Measurements from ENCODE around the gene RIMS3.

RIMS3 gene

GRCh38 chr1:40659649-40659947, 5.9 kb downstream of the RIMS3 start:
- H3K27ac ChIP-seq: no peak overlapping the region
- H3K4me3 ChIP-seq: no peak overlapping the region

- Histone ChIP-seq H3K27ac (no peak overlapping the region), H3K4me3 (no peak overlapping the region)
Observed at GRCh38 chr1:40658751-40659648, 6.5 kb downstream of the RIMS3 start.

DNA sequence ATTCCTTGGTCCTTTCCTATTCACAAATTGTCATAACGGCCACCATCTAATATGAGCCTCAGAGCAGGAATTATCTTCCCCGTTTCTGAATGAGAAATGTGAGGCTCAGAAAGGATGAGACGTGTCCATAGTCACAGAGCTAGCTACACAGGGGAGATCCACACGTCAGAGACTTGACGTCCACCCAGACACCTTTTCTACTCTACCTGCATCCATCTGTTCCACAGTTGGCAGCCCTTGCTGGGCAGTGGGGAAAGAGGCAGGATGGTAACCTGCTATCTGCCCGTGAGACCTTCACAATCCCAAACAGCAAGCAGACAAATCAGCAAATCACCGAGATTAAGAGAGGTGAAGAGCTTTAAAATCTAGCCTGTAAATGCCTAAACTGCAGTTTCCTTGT, 8.4 kb downstream of the RIMS3 start:
- H3K4me3 ChIP-seq: no peak overlapping the region
- no peak overlapping the region for H3K27ac ChIP-seq

GRCh38 chr1:40653851-40654537, 11.5 kb downstream of the RIMS3 start:
- H3K27ac ChIP-seq: peak overlapping the region in 5 of 21 experiments; percentile 0 to 74 (median 59)
- no peak overlapping the region for H3K4me3 ChIP-seq

DNA sequence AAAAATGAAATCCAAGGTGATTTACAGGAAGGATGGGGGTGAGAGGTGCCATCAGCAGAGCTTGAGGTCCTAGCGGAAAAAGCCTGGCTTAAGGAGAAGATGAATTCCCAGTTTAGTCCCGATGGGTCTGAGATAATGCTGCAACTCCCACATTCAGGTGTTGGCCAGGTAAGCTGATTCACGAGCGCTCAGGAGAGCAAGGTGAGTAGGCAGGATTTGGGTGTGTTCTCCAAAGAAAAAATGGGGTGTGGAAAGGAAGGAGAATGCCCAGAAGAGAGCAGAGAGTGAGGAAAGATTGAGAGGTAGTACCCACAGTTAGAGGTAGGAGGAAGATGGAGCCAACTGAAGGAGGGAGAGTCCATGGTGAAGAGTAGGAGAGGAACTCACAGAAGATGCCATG, 12.5 kb downstream of the RIMS3 start:
- peak overlapping the region in 10 of 21 experiments; percentile 4 to 74 (median 46) for H3K27ac ChIP-seq
- no peak overlapping the region for H3K4me3 ChIP-seq

- no peak overlapping the region for H3K4me3 ChIP-seq
- peak overlapping the region in 8 of 21 experiments; percentile 4 to 74 (median 30) for H3K27ac ChIP-seq
Observed at GRCh38 chr1:40652468-40652867, 13.0 kb downstream of the RIMS3 start.

GRCh38 chr1:40651138-40651857, 14.2 kb downstream of the RIMS3 start:
- H3K4me3 ChIP-seq: no peak overlapping the region
- peak overlapping the region in 7 of 21 experiments; percentile 26 to 72 (median 57) for H3K27ac ChIP-seq

GRCh38 chr1:40650075-40650474, 15.4 kb downstream of the RIMS3 start:
- Histone ChIP-seq H3K27ac (peak overlapping the region in 13 of 21 experiments; percentile 4 to 72 (median 55)), H3K4me3 (no peak overlapping the region)

DNA sequence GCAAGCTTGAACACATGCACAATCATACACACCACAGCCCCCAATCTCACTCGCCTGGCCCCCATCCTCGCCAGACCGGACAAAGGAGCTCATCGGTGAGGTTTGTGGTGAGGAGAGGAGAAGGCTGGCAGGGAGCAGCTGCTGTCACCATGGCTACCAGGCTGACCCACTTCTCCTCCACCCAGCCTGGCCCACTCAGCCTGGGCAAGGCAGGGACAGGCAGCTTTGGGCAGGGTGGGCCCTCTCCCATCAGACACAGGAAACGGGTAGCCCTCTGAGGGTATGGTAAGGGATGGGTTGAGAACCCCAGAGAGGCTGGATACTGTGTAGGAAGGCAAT, 15.9 kb downstream of the RIMS3 start:
- Histone ChIP-seq H3K4me3 (no peak overlapping the region), H3K27ac (peak overlapping the region in 13 of 21 experiments; percentile 4 to 72 (median 55))

- H3K27ac ChIP-seq: peak overlapping the region in 7 of 21 experiments; percentile 31 to 65 (median 55)
- H3K4me3 ChIP-seq: no peak overlapping the region
Observed at GRCh38 chr1:40648928-40649591, 16.4 kb downstream of the RIMS3 start.

DNA sequence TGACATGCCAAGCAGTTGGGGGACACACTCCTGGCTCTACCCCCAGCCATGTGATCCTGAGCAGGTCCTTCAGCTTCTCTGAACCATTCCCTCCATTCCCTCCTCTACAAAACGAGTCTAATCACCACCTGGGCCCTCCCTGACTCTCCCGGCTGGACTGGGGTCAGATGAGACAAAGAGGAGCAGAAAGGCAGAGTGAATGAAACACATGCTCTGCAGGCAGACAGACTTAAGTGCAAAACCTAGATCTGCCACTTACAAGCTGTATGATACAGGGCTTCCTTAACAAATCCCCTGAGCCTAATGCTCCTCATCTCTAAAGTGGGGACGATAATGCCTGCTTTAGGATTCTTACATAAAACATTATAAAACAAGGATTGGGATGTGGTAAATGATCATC, 17.3 kb downstream of the RIMS3 start:
- no peak overlapping the region for H3K27ac ChIP-seq
- no peak overlapping the region for H3K4me3 ChIP-seq

GRCh38 chr1:40646315-40646714, 19.2 kb downstream of the RIMS3 start:
- Histone ChIP-seq H3K27ac (peak overlapping the region in 1 of 21 experiments; percentile 1), H3K4me3 (no peak overlapping the region)

DNA sequence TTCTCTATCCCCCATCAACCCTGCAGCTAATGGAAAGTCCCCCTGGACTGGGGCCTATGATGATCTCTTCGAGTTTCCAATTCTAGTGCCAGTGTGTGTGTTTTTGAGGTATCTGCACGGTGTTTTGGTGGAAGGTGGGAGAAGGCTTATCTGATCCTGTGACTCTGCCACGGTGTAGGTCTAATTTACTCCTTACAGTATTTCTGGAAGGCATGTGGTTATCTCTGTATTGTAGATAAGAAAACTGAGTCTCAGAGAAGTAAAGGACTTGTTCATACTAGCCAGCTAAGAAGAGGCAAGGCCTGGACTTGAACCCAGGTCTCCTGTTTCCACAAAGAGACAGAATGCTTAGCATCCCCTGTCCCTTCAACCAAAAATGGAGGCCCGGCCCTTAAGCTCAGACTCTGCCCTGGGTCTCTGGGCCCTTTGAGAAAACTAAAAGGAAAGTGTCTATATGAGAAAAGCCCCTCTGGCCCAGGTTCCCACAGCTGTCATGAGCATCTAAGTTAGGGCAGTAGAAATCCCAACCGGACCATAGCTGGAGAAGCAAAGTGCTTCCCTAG, 20.3 kb downstream of the RIMS3 start:
- H3K4me3 ChIP-seq: no peak overlapping the region
- H3K27ac ChIP-seq: no peak overlapping the region

GRCh38 chr1:40641601-40642242, 23.8 kb downstream of the RIMS3 start:
- no peak overlapping the region for H3K27ac ChIP-seq
- H3K4me3 ChIP-seq: no peak overlapping the region

GRCh38 chr1:40640314-40641076, 25.0 kb downstream of the RIMS3 start:
- Histone ChIP-seq H3K4me3 (no peak overlapping the region), H3K27ac (no peak overlapping the region)

DNA sequence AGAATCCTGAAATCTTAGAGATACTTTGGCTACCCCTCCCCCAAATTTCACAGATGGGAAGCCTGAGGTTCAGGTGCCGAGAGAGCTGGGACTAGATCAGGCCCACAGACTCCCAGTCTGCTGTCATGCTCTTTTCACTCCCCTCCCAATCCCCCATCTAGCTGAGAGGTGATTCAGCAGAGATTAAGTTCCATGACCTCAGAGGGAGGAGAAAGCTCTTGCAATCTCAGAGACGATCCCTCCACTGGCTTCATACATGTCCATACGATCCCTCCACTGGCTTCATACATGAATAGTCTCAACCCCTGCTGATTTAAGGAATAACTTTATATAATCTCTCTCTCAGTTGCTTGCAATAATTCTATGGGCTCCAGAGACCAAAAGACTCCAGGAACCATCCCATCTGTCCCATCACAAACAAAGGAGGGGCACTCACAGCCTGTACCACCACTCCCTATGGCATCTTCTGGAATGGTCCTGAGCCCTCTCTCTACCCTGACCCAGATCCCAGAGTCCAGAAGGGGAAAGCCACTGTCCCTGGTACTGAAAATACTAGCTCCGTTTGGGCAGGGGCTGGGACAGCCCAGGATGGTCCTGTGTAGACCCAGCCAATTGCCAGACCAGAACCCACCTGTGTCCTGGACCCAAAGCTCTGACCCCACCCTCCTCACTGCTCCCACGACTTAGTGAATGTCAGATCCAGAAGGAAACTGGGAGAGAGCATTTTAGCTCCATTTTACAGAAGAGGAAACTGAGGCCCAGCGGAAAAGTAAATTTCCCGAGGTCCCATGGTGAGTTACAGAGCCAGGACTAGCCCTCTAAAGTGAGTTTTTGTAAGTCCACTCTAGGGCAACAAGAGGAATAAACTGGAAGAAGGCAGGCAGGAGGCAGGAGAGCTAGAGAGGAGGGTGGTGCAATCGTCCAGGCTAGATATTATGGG, 27.1 kb downstream of the RIMS3 start:
- Histone ChIP-seq H3K4me3 (no peak overlapping the region), H3K27ac (no peak overlapping the region)

DNA sequence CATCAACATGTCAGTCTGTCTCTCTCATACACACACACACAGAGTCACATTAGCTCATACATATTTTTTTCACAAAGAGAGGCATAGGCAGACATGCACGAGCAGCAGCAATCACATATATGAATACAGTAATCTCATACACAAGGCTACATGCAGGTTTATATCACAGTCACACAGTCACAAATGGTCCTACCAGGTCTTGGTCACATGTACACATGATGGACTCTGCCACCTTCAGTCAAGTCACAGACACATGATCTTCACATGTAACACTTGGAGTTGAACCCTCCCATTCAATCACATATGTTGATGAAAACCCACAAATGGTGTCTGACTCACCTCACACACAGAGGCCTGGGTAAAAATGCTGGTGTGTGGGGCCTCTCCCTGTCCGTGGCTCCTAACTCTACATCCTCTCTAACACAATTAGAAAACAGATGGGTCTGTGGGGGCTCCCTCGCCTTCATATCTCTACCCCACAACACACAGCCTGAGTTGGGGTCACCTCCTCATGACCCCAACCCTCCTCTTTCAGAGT, 27.9 kb downstream of the RIMS3 start:
- Histone ChIP-seq H3K27ac (no peak overlapping the region), H3K4me3 (no peak overlapping the region)
